ENCODE results near the gene PNKD. TPM values are rescaled to one million over a fixed set of nuclear protein-coding genes. Genes with fewer than 3 reads are reported as not detected.

Gene PNKD
- total RNA-seq, 1 experiment from 2014 or later: 58.1 TPM

DNA sequence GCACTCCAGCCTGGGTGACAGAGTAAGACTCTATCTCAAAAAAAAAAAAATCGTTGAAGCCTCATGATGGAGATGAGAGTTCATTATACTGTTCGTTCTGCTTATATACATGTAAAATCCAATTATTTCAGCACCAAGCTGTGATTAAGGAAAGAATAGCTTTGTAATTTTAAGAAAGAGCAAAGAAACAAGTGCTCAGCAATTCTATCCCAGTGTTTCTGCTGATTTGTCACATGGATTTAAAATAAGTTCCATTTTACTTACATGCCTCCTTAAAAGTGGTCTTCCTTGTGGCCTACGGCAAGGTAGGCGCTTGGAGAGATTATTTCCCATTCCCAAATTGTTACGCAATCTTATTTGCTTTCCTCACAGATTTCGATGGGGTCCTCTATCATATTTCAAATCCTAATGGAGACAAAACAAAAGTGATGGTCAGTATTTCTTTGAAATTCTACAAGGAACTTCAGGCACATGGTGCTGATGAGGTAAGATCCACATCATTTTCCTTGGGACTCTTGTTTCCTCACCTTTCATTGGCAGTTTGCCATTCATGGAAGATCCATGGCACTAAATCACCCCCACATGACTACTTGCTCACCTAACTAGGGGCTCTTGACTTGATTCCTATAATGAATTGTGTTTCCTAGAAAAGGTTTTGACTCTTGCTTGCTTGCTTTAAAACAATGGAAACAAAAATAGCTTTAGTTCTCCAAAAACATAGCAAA, 41.8 kb upstream of the PNKD start:
- ChIA-PET RAD21 (ENCODE audit: low non-redundant PET in 1 of 2, low total read pairs in 2 of 2, uncharacterized antibody in 2 of 2, unreplicated experiment in 2 of 2) (no interaction called here), POLR2A (no interaction called here), CTCF (no interaction called here)
- DNase-seq (ENCODE audit: low read depth, low spot score) (no peak), ATAC-seq (no peak)
- no peak overlapping the region for H3K4me3 ChIP-seq (replicated peaks in 1 of 2; ENCODE audit: low read depth in 1 of 2, low read length in 2 of 2)
- H3K36me3 ChIP-seq (ENCODE audit: control insufficient read depth in 1 of 2, insufficient read depth in 2 of 2, low read length in 2 of 2): peaks cover 44 to 48% of the 10 kb centered on the region in 2 experiments; a peak in 3 of 4 replicates
- H2AFZ ChIP-seq (ENCODE audit: low read depth, low read length, poor library complexity, severe bottlenecking): no peak overlapping the region
- BruUV-seq (replicated peaks): no TSS peak
- H3K9me2 ChIP-seq (ENCODE audit: insufficient read depth): no peaks in the 10 kb centered on the region
- no peak overlapping the region for H3K9ac ChIP-seq (ENCODE audit: low read length)
- peaks cover 26 to 30% of the 10 kb centered on the region in 2 experiments for H3K4me1 ChIP-seq (ENCODE audit: control insufficient read depth in 1 of 2, insufficient read depth in 2 of 2, low read length in 2 of 2)
- H3K4me2 ChIP-seq (ENCODE audit: low read length): peak overlapping the region; percentile 50
- peaks cover 69% of the 10 kb centered on the region for H3K79me2 ChIP-seq (ENCODE audit: insufficient read depth, low read length)
- H3K27ac ChIP-seq (ENCODE audit: low read depth, low read length): peak overlapping the region; percentile 59; the same call in 1 of the 2 replicates
- peak; percentile 57 for TF ChIP-seq CEBPB (IDR thresholded peaks at IDR 0.05; ENCODE audit: low read depth)
- no peak for TF ChIP-seq EGR1 (IDR thresholded peaks at IDR 0.05; ENCODE audit: low read depth)
- no peak for TF ChIP-seq SP1 (IDR thresholded peaks at IDR 0.05; ENCODE audit: low read depth)
- no peak for TF ChIP-seq ZBTB33 (IDR thresholded peaks at IDR 0.05; ENCODE audit: extremely low read depth, insufficient replicate concordance, low read length)
- no peak for TF ChIP-seq YY1 (IDR thresholded peaks at IDR 0.05; ENCODE audit: extremely low read depth, insufficient replicate concordance, low read depth, low read length)
- no peaks in the 10 kb centered on the region for H4K20me1 ChIP-seq (ENCODE audit: insufficient read depth)
- intact Hi-C loops (cut with micrococcal nuclease): no loop called here
- no peaks in the 10 kb centered on the region for H3K27me3 ChIP-seq (ENCODE audit: insufficient read depth, low read length)
- no peaks in the 10 kb centered on the region for H3K9me3 ChIP-seq (ENCODE audit: control insufficient read depth in 1 of 2, insufficient read depth in 1 of 2, low read depth in 1 of 2, low read length in 2 of 2)

GRCh38 chr2:218229239-218229638, 41.1 kb upstream of the PNKD start:
- H3K9ac ChIP-seq (ENCODE audit: low read length): no peak overlapping the region
- H4K20me1 ChIP-seq (ENCODE audit: insufficient read depth): no peaks in the 10 kb centered on the region
- no peak overlapping the region for H3K4me3 ChIP-seq (replicated peaks in 1 of 2; ENCODE audit: low read depth in 1 of 2, low read length in 2 of 2)
- ChIA-PET POLR2A (no interaction called here), RAD21 (ENCODE audit: low non-redundant PET in 1 of 2, low total read pairs in 2 of 2, uncharacterized antibody in 2 of 2, unreplicated experiment in 2 of 2) (no interaction called here), CTCF (interaction anchor here (0.7 kb wide), 1 partner anchor 10 kb away, joined by 3 read pairs; no protein-coding TSS in a partner anchor)
- peak overlapping the region; percentile 59; the same call in 1 of the 2 replicates for H3K27ac ChIP-seq (ENCODE audit: low read depth, low read length)
- H3K4me1 ChIP-seq (ENCODE audit: control insufficient read depth in 1 of 2, insufficient read depth in 2 of 2, low read length in 2 of 2): peaks cover 26 to 30% of the 10 kb centered on the region in 2 experiments
- H3K9me2 ChIP-seq (ENCODE audit: insufficient read depth): no peaks in the 10 kb centered on the region
- no peak overlapping the region for H2AFZ ChIP-seq (ENCODE audit: low read depth, low read length, poor library complexity, severe bottlenecking)
- ATAC-seq (no peak), DNase-seq (ENCODE audit: low read depth, low spot score) (no peak)
- H3K27me3 ChIP-seq (ENCODE audit: insufficient read depth, low read length): no peaks in the 10 kb centered on the region
- H3K79me2 ChIP-seq (ENCODE audit: insufficient read depth, low read length): peaks cover 63% of the 10 kb centered on the region
- intact Hi-C loops (cut with micrococcal nuclease): no loop called here
- BruUV-seq (replicated peaks): no TSS peak
- peaks cover 47 to 49% of the 10 kb centered on the region in 2 experiments; a peak in 3 of 4 replicates for H3K36me3 ChIP-seq (ENCODE audit: control insufficient read depth in 1 of 2, insufficient read depth in 2 of 2, low read length in 2 of 2)
- H3K4me2 ChIP-seq (ENCODE audit: low read length): peak overlapping the region; percentile 50
- H3K9me3 ChIP-seq (ENCODE audit: control insufficient read depth in 1 of 2, insufficient read depth in 1 of 2, low read depth in 1 of 2, low read length in 2 of 2): no peaks in the 10 kb centered on the region
- TF ChIP-seq FOSL1 (IDR thresholded peaks at IDR 0.05; ENCODE audit: low read depth) (peak; percentile 62), JUND (IDR thresholded peaks at IDR 0.05) (peak; percentile 56), SIN3A (IDR thresholded peaks at IDR 0.05; ENCODE audit: low read depth) (no peak), CEBPB (IDR thresholded peaks at IDR 0.05; ENCODE audit: low read depth) (0 out of 2 replicates have a peak, but pooled peaks have one; percentile 11), CBX3 (IDR thresholded peaks at IDR 0.05; ENCODE audit: low read depth) (no peak), SRF (IDR thresholded peaks at IDR 0.05; ENCODE audit: low read depth) (peak; percentile 96), SP1 (IDR thresholded peaks at IDR 0.05; ENCODE audit: low read depth) (peak; percentile 62)
- TF ChIP-seq, protein P1, sequence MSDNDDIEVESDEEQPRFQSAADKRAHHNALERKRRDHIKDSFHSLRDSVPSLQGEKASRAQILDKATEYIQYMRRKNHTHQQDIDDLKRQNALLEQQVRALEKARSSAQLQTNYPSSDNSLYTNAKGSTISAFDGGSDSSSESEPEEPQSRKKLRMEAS (IDR thresholded peaks at IDR 0.05): peak; percentile 41; the same call in 1 of the 2 replicates
